HG03159 (cell line): ENCODE measurements around the gene CTXN2.

Experiments
- ATAC-seq: cut with Tn5 transposase; IDR thresholded peaks from one replicate; pipeline ENCODE4 v1.9.1; 2021; ENCODE audit warnings: mild to moderate bottlenecking, moderate library complexity; ENCODE audit not compliant: unreplicated experiment

CTXN2 gene

GRCh38 chr15:48191574-48192225, at the start of gene CTXN2:
Gene CTXN2, plus strand, starts transcription at chr15:48191665. Its CDS starts 9,636 bp downstream, at chr15:48201301.
- no peak for ATAC-seq

GRCh38 chr15:48143856-48144255, 47.6 kb upstream of the CTXN2 start:
- no peak for ATAC-seq

GRCh38 chr15:48144889-48145288, 46.6 kb upstream of the CTXN2 start:
- no peak for ATAC-seq

GRCh38 chr15:48145923-48146322, 45.5 kb upstream of the CTXN2 start:
- ATAC-seq = no peak

GRCh38 chr15:48147358-48147757, 44.1 kb upstream of the CTXN2 start:
- ATAC-seq = no peak

GRCh38 chr15:48149858-48150257, 41.6 kb upstream of the CTXN2 start:
- ATAC-seq = no peak

- ATAC-seq = no peak
Observed at GRCh38 chr15:48153526-48153925, 37.9 kb upstream of the CTXN2 start.

- ATAC-seq = no peak
Observed at GRCh38 chr15:48168616-48169015, 22.8 kb upstream of the CTXN2 start.

- ATAC-seq = no peak
Observed at GRCh38 chr15:48170981-48171380, 20.5 kb upstream of the CTXN2 start.

GRCh38 chr15:48175126-48175525, 16.3 kb upstream of the CTXN2 start:
- ATAC-seq = no peak

GRCh38 chr15:48176112-48176511, 15.4 kb upstream of the CTXN2 start:
- ATAC-seq = no peak

GRCh38 chr15:48176957-48177356, 14.5 kb upstream of the CTXN2 start:
- ATAC-seq = no peak

GRCh38 chr15:48177383-48177765, 14.1 kb upstream of the CTXN2 start:
- peak; percentile 69 for ATAC-seq

GRCh38 chr15:48177766-48178647, 13.5 kb upstream of the CTXN2 start, which contains the start of gene MYEF2:
Gene MYEF2, minus strand, starts transcription at chr15:48178295. Its CDS starts 58 bp downstream, at chr15:48178237.
- peak; percentile 77 for ATAC-seq

- no peak for ATAC-seq
Observed at GRCh38 chr15:48178648-48178931, 12.9 kb upstream of the CTXN2 start.

- ATAC-seq = no peak
Observed at GRCh38 chr15:48182749-48183148, 8.7 kb upstream of the CTXN2 start.

GRCh38 chr15:48185529-48185928, 5.9 kb upstream of the CTXN2 start:
- no peak for ATAC-seq

GRCh38 chr15:48186271-48186670, 5.2 kb upstream of the CTXN2 start:
- ATAC-seq = no peak

- no peak for ATAC-seq
Observed at GRCh38 chr15:48190932-48191573, 412 bp upstream of the CTXN2 start.

GRCh38 chr15:48202068-48202467, 10.6 kb downstream of the CTXN2 start:
- ATAC-seq = no peak

GRCh38 chr15:48205981-48206380, 14.5 kb downstream of the CTXN2 start, which contains the start of gene SLC12A1:
Gene SLC12A1, plus strand, starts transcription at chr15:48206302. Its CDS starts 1,418 bp downstream, at chr15:48207720.
- ATAC-seq = no peak

- no peak for ATAC-seq
Observed at GRCh38 chr15:48221261-48221660, 29.8 kb downstream of the CTXN2 start.
